CD8-positive, alpha-beta memory T cell (primary cell): Measurements from ENCODE around the gene ERC2. TPM values are rescaled to one million over a fixed set of nuclear protein-coding genes. Genes with fewer than 3 reads are reported as not detected.

Experiments
- CTCF ChIA-PET: fragments of 350-600 bp; sonication (Branson Sonifier 250); formaldehyde crosslinking; loops from one replicate; lab custom pipeline; 2021; ENCODE audit warnings: antibody characterized with exemption; lab: Charles Lee
- POLR2A ChIA-PET: fragments of 350-600 bp; sonication (Branson Sonifier 250); formaldehyde crosslinking; loops from one replicate; lab custom pipeline; 2021; ENCODE audit warnings: antibody characterized with exemption; lab: Charles Lee
- DNase-seq, 5 donors: peaks; one replicate each; pipeline versions ENCODE4 v3.0.0 to v3.0.0-alpha.2; 2020 to 2022; ENCODE audit warnings: mixed read lengths in 1 of 5
- H3K27ac ChIP-seq: one replicate; pipeline ENCODE4 v1.7.0; 2013; ENCODE audit warnings: low read depth, mild to moderate bottlenecking, low read length, moderate library complexity
- H3K27me3 ChIP-seq: 2 replicates; pipeline ENCODE4 v1.7.0; 2013; ENCODE audit warnings: low read length, mild to moderate bottlenecking; ENCODE audit not compliant: insufficient read depth, poor library complexity, severe bottlenecking
- H3K36me3 ChIP-seq: 2 replicates; pipeline ENCODE4 v1.7.0; 2013; ENCODE audit warnings: mild to moderate bottlenecking, low read length, moderate library complexity; ENCODE audit not compliant: insufficient read depth
- H3K4me1 ChIP-seq: 2 replicates; pipeline ENCODE4 v1.7.0; 2013; ENCODE audit warnings: mild to moderate bottlenecking, low read length, moderate library complexity; ENCODE audit not compliant: insufficient read depth
- H3K4me3 ChIP-seq: 2 replicates; pipeline ENCODE4 v1.7.0; 2013; ENCODE audit warnings: mild to moderate bottlenecking, low read length
- H3K9me3 ChIP-seq: 2 replicates; pipeline ENCODE4 v1.7.0; 2013; ENCODE audit warnings: mild to moderate bottlenecking, low read length
- H3K27ac Mint-ChIP-seq, 8 donors: one replicate each; pipeline ENCODE4 v1.8.0; 2020 to 2021; ENCODE audit warnings: mixed read lengths in 8 of 8, mild to moderate bottlenecking in 6 of 8, inconsistent platforms in 3 of 8, moderate library complexity in 3 of 8
- H3K27me3 Mint-ChIP-seq, 2 donors: one replicate each; pipeline ENCODE4 v1.8.0; 2020 to 2021; ENCODE audit warnings: mixed read lengths in 2 of 2, mild to moderate bottlenecking in 1 of 2, moderate library complexity in 1 of 2
- H3K36me3 Mint-ChIP-seq, 3 donors: one replicate each; pipeline ENCODE4 v1.8.0; 2020 to 2021; ENCODE audit warnings: mixed read lengths in 3 of 3, inconsistent platforms in 1 of 3, mild to moderate bottlenecking in 1 of 3
- H3K4me1 Mint-ChIP-seq, 3 donors: one replicate each; pipeline ENCODE4 v1.8.0; 2020 to 2021; ENCODE audit warnings: mixed read lengths in 3 of 3, inconsistent platforms in 1 of 3, mild to moderate bottlenecking in 1 of 3
- H3K4me3 Mint-ChIP-seq, 7 donors: one replicate each; pipeline ENCODE4 v1.8.0; 2020 to 2021; ENCODE audit warnings: mixed read lengths in 7 of 7, mild to moderate bottlenecking in 6 of 7, moderate library complexity in 4 of 7, inconsistent platforms in 2 of 7
- H3K9me3 Mint-ChIP-seq, 5 donors: one replicate each; pipeline ENCODE4 v1.8.0; 2020 to 2022; ENCODE audit warnings: mixed read lengths in 5 of 5, mild to moderate bottlenecking in 3 of 5, moderate library complexity in 2 of 5, inconsistent platforms in 1 of 5
- polyA plus RNA-seq: library from polyadenylated mRNA; unstranded; fragments of 300-500 nt; fragmentation: Illumina TruSeq; gene quantifications from one replicate; pipeline ENCODE4 v1.2.3, GENCODE V29; 2021
- total RNA-seq, 2 experiments: library from RNA; stranded (reverse); gene quantifications; one replicate each; pipeline ENCODE4 v1.2.3, GENCODE V29; 2021

ERC2 gene
- total and polyA plus RNA-seq, 3 experiments from 2014 or later = not detected

GRCh38 chr3:55969634-55970033, 498.6 kb downstream of the ERC2 start:
- H3K9me3 Mint-ChIP-seq = peaks cover 0 to 3% (median 0%) of the 10 kb centered on the region in 5 donors
- no peak overlapping the region for H3K4me3 Mint-ChIP-seq
- Histone ChIP-seq H3K36me3 (no peaks in the 10 kb centered on the region), H3K27me3 (no peaks in the 10 kb centered on the region), H3K27ac (no peak overlapping the region), H3K9me3 (no peaks in the 10 kb centered on the region), H3K4me1 (no peaks in the 10 kb centered on the region), H3K4me3 (no peak overlapping the region)
- no peak overlapping the region for H3K27ac Mint-ChIP-seq
- H3K36me3 Mint-ChIP-seq = no peaks in the 10 kb centered on the region
- POLR2A ChIA-PET = no interaction called here
- DNase-seq = no peak
- no peaks in the 10 kb centered on the region for H3K27me3 Mint-ChIP-seq
- peaks cover 0 to 5% (median 0%) of the 10 kb centered on the region in 3 donors for H3K4me1 Mint-ChIP-seq
- CTCF ChIA-PET = no interaction called here

GRCh38 chr3:55968331-55968730, 499.9 kb downstream of the ERC2 start:
- Mint-ChIP-seq H3K4me3 (no peak overlapping the region), H3K4me1 (peaks cover 0 to 5% (median 0%) of the 10 kb centered on the region in 3 donors), H3K27me3 (no peaks in the 10 kb centered on the region), H3K27ac (no peak overlapping the region), H3K9me3 (peaks cover 0 to 3% (median 0%) of the 10 kb centered on the region in 5 donors), H3K36me3 (no peaks in the 10 kb centered on the region)
- Histone ChIP-seq H3K4me1 (no peaks in the 10 kb centered on the region), H3K27ac (no peak overlapping the region), H3K4me3 (no peak overlapping the region), H3K9me3 (no peaks in the 10 kb centered on the region), H3K36me3 (no peaks in the 10 kb centered on the region), H3K27me3 (no peaks in the 10 kb centered on the region)
- DNase-seq = no peak
- CTCF ChIA-PET = no interaction called here
- POLR2A ChIA-PET = no interaction called here

DNA sequence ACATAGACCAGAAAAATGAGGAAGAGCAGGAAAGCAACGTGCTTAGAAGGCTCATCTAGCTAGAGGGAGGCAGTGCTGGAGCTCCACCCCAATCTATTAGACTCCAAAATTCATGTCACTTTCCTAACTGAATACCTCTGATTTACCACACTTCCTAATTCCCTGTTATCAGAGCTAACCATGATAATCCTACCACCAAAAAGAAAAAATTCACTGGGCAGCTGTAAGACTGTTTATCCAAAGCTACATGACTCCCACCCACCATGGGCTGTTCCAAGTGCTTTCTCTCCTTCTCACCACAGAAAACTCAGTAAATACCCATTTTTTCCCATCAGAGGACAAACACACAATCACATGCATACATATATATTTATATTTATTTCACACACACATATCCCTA, 501.7 kb downstream of the ERC2 start:
- peaks cover 0 to 3% (median 0%) of the 10 kb centered on the region in 5 donors for H3K9me3 Mint-ChIP-seq
- no peaks in the 10 kb centered on the region for H3K27me3 Mint-ChIP-seq
- POLR2A ChIA-PET = no interaction called here
- peaks cover 0 to 5% (median 0%) of the 10 kb centered on the region in 3 donors for H3K4me1 Mint-ChIP-seq
- H3K27ac Mint-ChIP-seq = no peak overlapping the region
- Histone ChIP-seq H3K27me3 (no peaks in the 10 kb centered on the region), H3K36me3 (no peaks in the 10 kb centered on the region), H3K4me3 (no peak overlapping the region), H3K4me1 (no peaks in the 10 kb centered on the region), H3K9me3 (no peaks in the 10 kb centered on the region), H3K27ac (no peak overlapping the region)
- no peak for DNase-seq
- no peaks in the 10 kb centered on the region for H3K36me3 Mint-ChIP-seq
- no peak overlapping the region for H3K4me3 Mint-ChIP-seq
- CTCF ChIA-PET = no interaction called here

DNA sequence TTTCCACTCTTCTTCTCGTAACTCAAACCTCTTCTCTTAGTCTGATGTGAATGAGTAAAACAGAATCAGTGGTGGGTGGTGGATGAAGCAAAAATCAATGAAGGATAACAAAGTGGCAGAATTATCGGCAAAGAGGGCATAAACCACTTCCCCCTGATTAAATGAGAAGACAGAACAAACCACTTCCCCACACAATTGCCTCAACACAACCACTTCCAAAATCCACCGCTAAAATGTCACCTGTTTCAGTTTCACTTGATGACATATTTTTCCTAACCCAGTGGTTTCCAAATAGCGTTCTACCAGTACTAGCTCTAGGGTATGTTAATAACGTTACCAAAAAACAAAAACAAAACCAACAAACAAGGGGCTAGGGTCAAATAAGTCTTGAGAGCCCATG, 502.5 kb downstream of the ERC2 start:
- no peaks in the 10 kb centered on the region for H3K4me1 ChIP-seq
- H3K4me3 Mint-ChIP-seq = no peak overlapping the region
- CTCF ChIA-PET = no interaction called here
- H3K36me3 Mint-ChIP-seq = no peaks in the 10 kb centered on the region
- no peaks in the 10 kb centered on the region for H3K36me3 ChIP-seq
- H3K9me3 ChIP-seq = no peaks in the 10 kb centered on the region
- no peaks in the 10 kb centered on the region for H3K27me3 Mint-ChIP-seq
- POLR2A ChIA-PET = no interaction called here
- no peak overlapping the region for H3K4me3 ChIP-seq
- no peaks in the 10 kb centered on the region for H3K27me3 ChIP-seq
- peaks cover 0 to 5% (median 0%) of the 10 kb centered on the region in 3 donors for H3K4me1 Mint-ChIP-seq
- H3K9me3 Mint-ChIP-seq = peaks cover 0 to 4% (median 3%) of the 10 kb centered on the region in 5 donors
- no peak overlapping the region for H3K27ac Mint-ChIP-seq
- DNase-seq = no peak
- no peak overlapping the region for H3K27ac ChIP-seq

DNA sequence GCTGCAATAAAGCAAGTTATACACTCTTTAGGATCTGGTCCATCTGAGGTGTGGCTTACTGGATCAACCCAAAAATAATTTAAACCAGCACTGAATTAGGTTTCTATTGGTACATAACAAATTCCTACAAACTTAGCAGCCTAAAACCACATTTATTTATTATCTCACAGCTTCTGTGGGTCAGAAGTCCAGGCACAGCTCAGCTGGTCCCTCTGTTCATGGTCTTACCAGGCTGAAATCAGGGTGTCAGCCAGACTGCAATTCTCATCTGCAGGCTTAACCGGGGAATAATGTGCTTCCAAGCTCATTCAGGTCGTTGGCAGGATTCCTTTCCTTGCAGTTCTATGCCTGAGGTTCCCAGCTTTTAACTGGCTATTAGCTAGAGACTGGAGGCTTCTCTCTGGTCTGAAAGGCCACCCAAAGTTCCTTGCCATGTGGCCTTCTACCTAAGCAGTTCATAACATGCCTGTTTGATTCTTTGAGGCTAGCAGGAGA, 503.7 kb downstream of the ERC2 start:
- peaks cover 0 to 5% (median 0%) of the 10 kb centered on the region in 3 donors for H3K4me1 Mint-ChIP-seq
- CTCF ChIA-PET = no interaction called here
- POLR2A ChIA-PET = no interaction called here

DNA sequence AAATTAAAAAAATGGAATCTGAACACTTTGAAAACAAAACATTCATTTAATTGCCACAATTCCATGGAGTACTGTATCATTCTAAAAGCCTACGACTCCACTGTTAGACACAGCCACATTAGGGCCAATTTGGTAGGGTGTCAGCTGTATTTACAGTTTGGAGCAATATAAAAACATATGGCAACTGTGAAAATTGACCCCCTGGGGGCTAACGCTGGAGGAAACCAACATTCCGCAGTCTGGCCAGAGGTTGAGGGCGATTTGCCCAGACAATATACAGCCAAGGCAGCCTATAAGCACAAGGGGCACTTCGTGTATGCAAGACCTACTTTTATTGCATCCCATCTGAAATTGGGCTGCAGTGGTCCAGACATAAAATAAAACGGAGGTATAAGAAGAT, 504.7 kb downstream of the ERC2 start:
- peaks cover 0 to 6% (median 1%) of the 10 kb centered on the region in 5 donors for H3K9me3 Mint-ChIP-seq
- Histone ChIP-seq H3K4me3 (no peak overlapping the region), H3K27me3 (no peaks in the 10 kb centered on the region), H3K4me1 (no peaks in the 10 kb centered on the region), H3K36me3 (no peaks in the 10 kb centered on the region), H3K9me3 (no peaks in the 10 kb centered on the region), H3K27ac (no peak overlapping the region)
- DNase-seq = no peak
- ChIA-PET CTCF (no interaction called here), POLR2A (no interaction called here)
- H3K4me1 Mint-ChIP-seq = peaks cover 0 to 5% (median 0%) of the 10 kb centered on the region in 3 donors
- H3K4me3 Mint-ChIP-seq = no peak overlapping the region
- no peaks in the 10 kb centered on the region for H3K36me3 Mint-ChIP-seq
- no peak overlapping the region for H3K27ac Mint-ChIP-seq
- no peaks in the 10 kb centered on the region for H3K27me3 Mint-ChIP-seq

More for the DNA sequence above, 503.7 kb downstream of the ERC2 start:
- Histone ChIP-seq H3K9me3 (no peaks in the 10 kb centered on the region), H3K36me3 (no peaks in the 10 kb centered on the region), H3K4me3 (no peak overlapping the region), H3K4me1 (no peaks in the 10 kb centered on the region), H3K27ac (no peak overlapping the region), H3K27me3 (no peaks in the 10 kb centered on the region)
- Mint-ChIP-seq H3K9me3 (peaks cover 0 to 5% (median 1%) of the 10 kb centered on the region in 5 donors), H3K27me3 (no peaks in the 10 kb centered on the region), H3K27ac (no peak overlapping the region), H3K4me3 (no peak overlapping the region), H3K36me3 (no peaks in the 10 kb centered on the region)
- no peak for DNase-seq

GRCh38 chr3:55959471-55960080, 508.7 kb downstream of the ERC2 start:
- H3K36me3 Mint-ChIP-seq = no peaks in the 10 kb centered on the region
- Histone ChIP-seq H3K27ac (no peak overlapping the region), H3K9me3 (no peaks in the 10 kb centered on the region), H3K4me1 (no peaks in the 10 kb centered on the region), H3K4me3 (no peak overlapping the region), H3K27me3 (no peaks in the 10 kb centered on the region), H3K36me3 (no peaks in the 10 kb centered on the region)
- DNase-seq = no peak
- H3K27me3 Mint-ChIP-seq = no peaks in the 10 kb centered on the region
- H3K4me1 Mint-ChIP-seq = no peaks in the 10 kb centered on the region
- POLR2A ChIA-PET = no interaction called here
- CTCF ChIA-PET = no interaction called here
- peaks cover 0 to 6% (median 1%) of the 10 kb centered on the region in 5 donors for H3K9me3 Mint-ChIP-seq
- no peak overlapping the region for H3K27ac Mint-ChIP-seq
- no peak overlapping the region for H3K4me3 Mint-ChIP-seq

DNA sequence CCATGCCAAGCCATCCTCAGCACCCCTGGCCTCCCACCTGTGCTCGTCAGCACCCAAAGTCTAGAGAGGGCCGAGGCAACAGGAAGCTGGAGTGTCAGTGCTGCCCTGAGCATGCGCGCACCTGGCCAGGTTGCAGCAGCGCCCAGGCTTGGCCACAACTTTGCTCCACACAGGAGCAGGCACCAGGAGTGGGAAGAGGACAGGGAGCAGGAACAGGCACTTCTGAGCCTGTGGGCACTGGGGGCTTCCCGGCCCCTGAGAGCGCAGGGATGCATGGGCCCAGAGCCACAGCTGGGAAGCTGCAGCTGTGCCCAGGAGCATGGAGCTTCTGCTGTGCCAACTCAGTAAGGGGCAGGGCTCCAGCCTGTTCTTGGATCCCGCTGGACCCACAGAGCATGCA, 509.7 kb downstream of the ERC2 start:
- no peaks in the 10 kb centered on the region for H3K27me3 Mint-ChIP-seq
- H3K27ac Mint-ChIP-seq = no peak overlapping the region
- no peak for DNase-seq
- H3K4me1 Mint-ChIP-seq = no peaks in the 10 kb centered on the region
- H3K4me1 ChIP-seq = no peaks in the 10 kb centered on the region
- ChIA-PET POLR2A (no interaction called here), CTCF (no interaction called here)
- no peaks in the 10 kb centered on the region for H3K9me3 ChIP-seq
- H3K36me3 Mint-ChIP-seq = no peaks in the 10 kb centered on the region
- H3K27me3 ChIP-seq = no peaks in the 10 kb centered on the region
- H3K36me3 ChIP-seq = no peaks in the 10 kb centered on the region
- H3K9me3 Mint-ChIP-seq = peaks cover 0 to 6% (median 1%) of the 10 kb centered on the region in 5 donors
- no peak overlapping the region for H3K4me3 Mint-ChIP-seq
- no peak overlapping the region for H3K27ac ChIP-seq
- H3K4me3 ChIP-seq = no peak overlapping the region
